T follicular helper cell (primary cell): ENCODE measurements around the gene PMPCA.
"Not testable (repeated sequence)": the region's sequence is repeated elsewhere in the genome, so short reads cannot be mapped to it uniquely, and the experiment has no call there.

Experiments used
- DNase-seq: peaks from one replicate; pipeline ENCODE4 v3.0.0-alpha.2; 2020; ENCODE audit warnings: low read depth

The PMPCA gene

GRCh38 chr9:136412962-136413361, 2.5 kb downstream of the PMPCA start:
- no peak for DNase-seq

- DNase-seq: no peak
Measured at GRCh38 chr9:136416427-136416826, 6.0 kb downstream of the PMPCA start.

GRCh38 chr9:136416914-136417313, 6.5 kb downstream of the PMPCA start:
- DNase-seq: no peak

GRCh38 chr9:136418182-136419091, 8.0 kb downstream of the PMPCA start:
- DNase-seq: no peak

- DNase-seq: no peak
Measured at GRCh38 chr9:136419092-136419420, 8.6 kb downstream of the PMPCA start.

- DNase-seq: no peak
Measured at GRCh38 chr9:136421791-136422190, 11.3 kb downstream of the PMPCA start.

GRCh38 chr9:136422876-136423275, 12.4 kb downstream of the PMPCA start:
- no peak for DNase-seq

- no peak for DNase-seq
Measured at GRCh38 chr9:136423432-136424146, 13.1 kb downstream of the PMPCA start.

GRCh38 chr9:136424750-136425362, 14.4 kb downstream of the PMPCA start:
- DNase-seq: no peak

- DNase-seq: not testable (repeated sequence)
Measured at GRCh38 chr9:136425367-136425766, 14.9 kb downstream of the PMPCA start.

GRCh38 chr9:136426787-136427186, 16.3 kb downstream of the PMPCA start:
- no peak for DNase-seq

- no peak for DNase-seq
Measured at GRCh38 chr9:136429075-136429628, 18.7 kb downstream of the PMPCA start.

- no peak for DNase-seq
Measured at GRCh38 chr9:136429683-136430491, 19.4 kb downstream of the PMPCA start.

GRCh38 chr9:136430588-136431234, 20.3 kb downstream of the PMPCA start:
- no peak for DNase-seq

GRCh38 chr9:136431782-136432350, 21.4 kb downstream of the PMPCA start:
- no peak for DNase-seq

- no peak for DNase-seq
Measured at GRCh38 chr9:136432591-136432990, 22.1 kb downstream of the PMPCA start.

- DNase-seq: no peak
Measured at GRCh38 chr9:136433043-136433715, 22.7 kb downstream of the PMPCA start.

GRCh38 chr9:136433849-136434579, 23.6 kb downstream of the PMPCA start:
- no peak for DNase-seq

GRCh38 chr9:136434580-136435169, 24.2 kb downstream of the PMPCA start:
- DNase-seq: no peak
